CD4-positive, alpha-beta T cell (primary cell): ENCODE results near the gene CGB2. TPM values are rescaled to one million over a fixed set of nuclear protein-coding genes. Genes with fewer than 3 reads are reported as not detected.

Source experiments
- ATAC-seq: fragments of 200-7000 bp; cut with Tn5 transposase; one replicate; pipeline ENCODE4 v1.10.0; 2022; ENCODE audit warnings: mild to moderate bottlenecking; ENCODE audit not compliant: poor library complexity
- CTCF ChIA-PET: fragments of 350-600 bp; sonication (Branson Sonifier 250); formaldehyde crosslinking; loops from one replicate; lab custom pipeline; 2021; ENCODE audit warnings: antibody characterized with exemption, inconsistent platforms; lab: Charles Lee
- POLR2A ChIA-PET: fragments of 350-600 bp; sonication (Branson Sonifier 250); formaldehyde crosslinking; loops from one replicate; lab custom pipeline; 2021; ENCODE audit warnings: antibody characterized with exemption, inconsistent platforms; lab: Charles Lee
- DNase-seq, 14 experiments: peaks; one replicate each; pipeline ENCODE4 v3.0.0-alpha.2; 2013 to 2020; ENCODE audit warnings: mixed read lengths in 2 of 14
- H3K27ac ChIP-seq, 2 donors: one replicate each; pipeline versions ENCODE4 v1.5.1 to v1.7.0; 2013; ENCODE audit warnings: low read length in 2 of 2, low read depth in 1 of 2, mild to moderate bottlenecking in 1 of 2
- H3K27me3 ChIP-seq, 2 experiments: 1 replicate in 1 of 2; 2 replicates in 1 of 2; pipeline versions ENCODE4 v1.6.1 to v1.7.0; 2013; ENCODE audit warnings: low read length in 2 of 2, control low read depth in 1 of 2, mild to moderate bottlenecking in 1 of 2, moderate library complexity in 1 of 2; ENCODE audit not compliant: insufficient read depth in 2 of 2, control insufficient read depth in 1 of 2
- H3K36me3 ChIP-seq: one replicate; pipeline ENCODE4 v1.6.1; 2013; ENCODE audit warnings: low read length, control low read depth; ENCODE audit not compliant: insufficient read depth
- H3K4me1 ChIP-seq: one replicate; pipeline ENCODE4 v1.6.1; 2013; ENCODE audit warnings: low read length, control low read depth; ENCODE audit not compliant: insufficient read depth
- H3K4me3 ChIP-seq: one replicate; pipeline ENCODE4 v1.5.1; 2013; ENCODE audit warnings: mild to moderate bottlenecking, low read length, moderate library complexity
- H3K9me3 ChIP-seq, 2 experiments: 1 replicate in 1 of 2; 2 replicates in 1 of 2; pipeline versions ENCODE4 v1.6.1 to v1.7.0; 2013; ENCODE audit warnings: low read length in 2 of 2, mild to moderate bottlenecking in 2 of 2, control low read depth in 1 of 2, moderate library complexity in 1 of 2; ENCODE audit not compliant: control insufficient read depth in 1 of 2, insufficient read depth in 1 of 2
- H3K27ac Mint-ChIP-seq: one replicate; pipeline ENCODE4 v1.8.0; 2020; ENCODE audit warnings: mixed read lengths
- H3K27me3 Mint-ChIP-seq: one replicate; pipeline ENCODE4 v1.8.0; 2021; ENCODE audit warnings: mixed read lengths
- H3K36me3 Mint-ChIP-seq: one replicate; pipeline ENCODE4 v1.8.0; 2021; ENCODE audit warnings: low read depth, mixed read lengths
- H3K4me1 Mint-ChIP-seq: one replicate; pipeline ENCODE4 v1.8.0; 2021; ENCODE audit warnings: low read depth, mixed read lengths
- H3K4me3 Mint-ChIP-seq: one replicate; pipeline ENCODE4 v1.8.0; 2020; ENCODE audit warnings: mild to moderate bottlenecking, mixed read lengths
- H3K9me3 Mint-ChIP-seq: one replicate; pipeline ENCODE4 v1.8.0; 2020; ENCODE audit warnings: mixed read lengths
- CTCF ChIP-seq: fragments of 200-600 bp; IDR thresholded peaks from one replicate; pipeline ENCODE4 v1.8.0; 2022; ENCODE audit warnings: antibody characterized with exemption, mild to moderate bottlenecking
- intact Hi-C, 2 experiments: fragments of 100-400 bp; cut with DNase I in 1 of 2; cut with micrococcal nuclease in 1 of 2; formaldehyde crosslinking; loops; one replicate each; pipeline versions ENCODE4 v1.15.1 to v1.9.0; 2023 to 2025; cut with DNase I, micrococcal nuclease
- total RNA-seq, 174 experiments: library from RNA in 2 of 174; stranded (reverse) in 2 of 174; gene quantifications; one replicate each; pipeline ENCODE4 v1.2.3 and lab custom pipeline; 2021 to 2026

The CGB2 gene
- total RNA-seq, 2 experiments from 2014 or later, result not detected

DNA sequence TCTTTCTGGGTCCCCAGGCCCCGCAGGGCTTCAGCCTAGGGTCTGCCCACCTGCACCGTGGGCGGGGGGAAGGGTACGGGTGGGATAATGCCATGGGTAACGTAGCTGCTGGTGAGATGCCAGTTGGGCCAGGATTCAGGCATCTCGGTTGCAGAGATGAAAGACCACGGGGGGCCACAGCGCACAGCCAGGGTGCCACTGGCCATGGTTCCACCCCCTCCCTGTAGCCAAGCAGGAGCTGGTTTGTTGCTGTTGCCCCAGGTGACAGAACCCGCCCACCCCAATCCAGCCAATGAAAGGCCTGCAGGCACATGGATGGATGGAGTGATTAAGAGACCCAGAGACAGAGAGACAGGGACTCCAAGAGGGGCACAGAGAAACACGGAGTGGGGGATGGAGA, 26.9 kb downstream of the CGB2 start:
- H3K9me3 ChIP-seq, result peaks cover 0 to 20% of the 10 kb centered on the region in 2 experiments

GRCh38 chr19:49059053-49059452, 27.4 kb downstream of the CGB2 start:
- H3K27me3 Mint-ChIP-seq, result peaks cover 60% of the 10 kb centered on the region
- H3K4me1 Mint-ChIP-seq, result peaks cover 21% of the 10 kb centered on the region
- POLR2A ChIA-PET, result interaction anchor here (1.5 kb wide), 1 partner anchor 65 kb away, joined by 3 read pairs; the partner anchor contains the start of gene RUVBL2

More for the DNA sequence above, 26.9 kb downstream of the CGB2 start:
- Mint-ChIP-seq H3K9me3 (no peaks in the 10 kb centered on the region), H3K27ac (no peak overlapping the region), H3K4me3 (peak overlapping the region; percentile 89), H3K27me3 (peaks cover 55% of the 10 kb centered on the region), H3K36me3 (no peaks in the 10 kb centered on the region), H3K4me1 (peaks cover 21% of the 10 kb centered on the region)
- ChIA-PET CTCF (interaction anchor here (0.9 kb wide), 1 partner anchor 65 kb away, joined by 3 read pairs; the partner anchor contains the start of genes GYS1 and RUVBL2), POLR2A (interaction anchor here (1.5 to 2.1 kb wide), 2 partner anchors 13 to 65 kb away, joined by 3 to 4 read pairs; partner anchors contain the start of gene RUVBL2)
- Histone ChIP-seq H3K36me3 (no peaks in the 10 kb centered on the region), H3K27me3 (peaks cover 26 to 36% of the 10 kb centered on the region in 2 experiments), H3K4me1 (peaks cover 26% of the 10 kb centered on the region), H3K4me3 (no peak overlapping the region), H3K27ac (no peak overlapping the region)
- DNase-seq (peak in 1 of 14 experiments; percentile 29), ATAC-seq (no peak)
- TF ChIP-seq CTCF, result no peak
- intact Hi-C loops, result loop anchor here in 1 of 2 experiments (5.0 kb wide), 1 partner anchor 41 kb away; the partner anchor contains the start of gene LHB

DNA sequence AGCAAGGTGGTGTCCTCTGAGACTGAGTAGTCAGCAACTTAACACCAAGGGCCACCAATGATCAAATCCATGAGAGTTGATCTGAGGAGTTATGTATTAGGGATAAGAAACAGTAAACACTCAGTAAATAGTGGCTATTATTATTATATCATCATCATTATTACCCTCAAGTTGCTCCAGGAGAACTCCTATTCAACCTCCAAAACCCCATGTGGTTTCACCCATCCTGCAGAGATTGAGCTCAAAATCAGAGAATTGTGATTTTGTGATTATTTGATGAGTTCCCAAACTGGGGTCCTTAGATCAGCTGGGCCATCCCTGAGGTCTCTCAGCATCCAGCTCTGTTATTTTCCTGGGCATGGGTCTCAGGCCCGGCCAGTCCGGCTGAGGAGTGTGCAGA, 29.3 kb downstream of the CGB2 start:
- Histone ChIP-seq H3K9me3 (peaks cover 0 to 20% of the 10 kb centered on the region in 2 experiments), H3K4me1 (peaks cover 31% of the 10 kb centered on the region), H3K27ac (no peak overlapping the region), H3K4me3 (no peak overlapping the region), H3K36me3 (no peaks in the 10 kb centered on the region), H3K27me3 (peaks cover 41 to 55% of the 10 kb centered on the region in 2 experiments)
- H3K9me3 Mint-ChIP-seq, result no peaks in the 10 kb centered on the region
- no peak for TF ChIP-seq CTCF
- intact Hi-C loops, result no loop called here
- POLR2A ChIA-PET, result no interaction called here
- H3K36me3 Mint-ChIP-seq, result no peaks in the 10 kb centered on the region
- H3K27me3 Mint-ChIP-seq, result peaks cover 74% of the 10 kb centered on the region
- no peak for DNase-seq
- H3K27ac Mint-ChIP-seq, result no peak overlapping the region
- peaks cover 21% of the 10 kb centered on the region for H3K4me1 Mint-ChIP-seq
- H3K4me3 Mint-ChIP-seq, result no peak overlapping the region
- CTCF ChIA-PET, result no interaction called here
- ATAC-seq, result no peak

More at GRCh38 chr19:49059053-49059452, 27.4 kb downstream of the CGB2 start:
- Mint-ChIP-seq H3K4me3 (peak overlapping the region; percentile 27), H3K36me3 (no peaks in the 10 kb centered on the region), H3K9me3 (no peaks in the 10 kb centered on the region), H3K27ac (no peak overlapping the region)
- intact Hi-C loops, result loop anchor here in 1 of 2 experiments (5.0 kb wide), 1 partner anchor 42 kb away; the partner anchor contains the start of gene LHB
- no peak for ATAC-seq
- no peak for DNase-seq
- Histone ChIP-seq H3K36me3 (no peaks in the 10 kb centered on the region), H3K27me3 (peaks cover 28 to 37% of the 10 kb centered on the region in 2 experiments), H3K27ac (no peak overlapping the region), H3K9me3 (peaks cover 0 to 20% of the 10 kb centered on the region in 2 experiments), H3K4me3 (no peak overlapping the region), H3K4me1 (peaks cover 27% of the 10 kb centered on the region)
- CTCF ChIA-PET, result no interaction called here
- no peak for TF ChIP-seq CTCF
